ENCODE data around the gene DSG1. TPM values are rescaled to one million over a fixed set of nuclear protein-coding genes. Genes with fewer than 3 reads are reported as not detected.

The DSG1 gene
- total RNA-seq, 1 experiment from 2014 or later: not detected

DNA sequence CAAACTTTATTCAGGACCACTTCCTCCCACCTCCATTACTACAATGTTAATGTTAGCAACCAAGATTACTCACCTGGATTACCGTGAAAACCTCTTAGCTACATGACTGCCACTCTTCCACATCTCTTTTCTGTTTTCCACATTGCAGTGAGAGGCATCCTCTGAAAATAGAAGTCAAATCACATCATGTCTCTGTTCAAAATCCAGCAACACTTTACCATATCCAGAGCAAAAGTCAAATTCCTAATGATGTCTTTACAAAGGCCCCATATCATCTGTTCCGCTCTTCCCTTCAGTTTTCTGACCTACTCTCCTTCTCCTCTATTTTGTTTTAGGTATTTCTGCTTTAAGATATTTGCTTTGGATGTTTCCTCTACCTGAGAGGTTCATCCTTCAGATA, 37.5 kb upstream of the DSG1 start:
- Histone ChIP-seq H3K56ac (ENCODE audit: insufficient read length, low read depth, low read length) (no peak overlapping the region), H2AFZ (ENCODE audit: low read length) (no peak overlapping the region), H2AK5ac (ENCODE audit: insufficient read length, low read length) (no peak overlapping the region), H2BK15ac (ENCODE audit: low read depth, low read length) (no peak overlapping the region), H3K27ac (ENCODE audit: insufficient read length, low read depth, low read length) (no peak overlapping the region), H3K23me2 (ENCODE audit: insufficient read length, low read depth, low read length, poor library complexity, severe bottlenecking) (no peaks in the 10 kb centered on the region), H4K91ac (ENCODE audit: insufficient read length, low read depth, low read length) (no peak overlapping the region), H2BK20ac (ENCODE audit: low read depth, low read length, poor library complexity, severe bottlenecking) (peak overlapping the region; percentile 66), H2BK5ac (ENCODE audit: insufficient read length, low read length) (no peak overlapping the region), H3K23ac (ENCODE audit: insufficient read length, low read depth, low read length) (no peak overlapping the region), H4K5ac (ENCODE audit: insufficient read length, low read depth, low read length) (no peak overlapping the region), H3K4ac (ENCODE audit: low read depth, low read length) (no peak overlapping the region), H3K27me3 (ENCODE audit: insufficient read depth, low read length) (no peaks in the 10 kb centered on the region), H3K14ac (ENCODE audit: insufficient read depth, low read length) (no peak overlapping the region), H3K79me1 (ENCODE audit: insufficient read depth, low read depth, low read length, poor library complexity, severe bottlenecking) (no peaks in the 10 kb centered on the region), H4K20me1 (ENCODE audit: control insufficient read depth, insufficient read depth, insufficient read length) (no peaks in the 10 kb centered on the region), H2BK12ac (ENCODE audit: insufficient read length, low read depth, low read length) (no peak overlapping the region), H3K4me2 (ENCODE audit: insufficient read depth, insufficient read length, low read length) (no peak overlapping the region), H3K9me3 (ENCODE audit: control insufficient read depth, low read depth, low read length) (no peaks in the 10 kb centered on the region), H3K4me1 (ENCODE audit: insufficient read depth, low read length) (peaks cover 3% of the 10 kb centered on the region; the same call in 1 of the 2 replicates), H3K18ac (ENCODE audit: insufficient read length, low read depth, low read length) (no peak overlapping the region), H2BK120ac (ENCODE audit: low read depth, low read length, poor library complexity, severe bottlenecking) (no peak overlapping the region), H3K79me2 (ENCODE audit: insufficient read depth, low read length) (no peaks in the 10 kb centered on the region), H4K8ac (replicated peaks; ENCODE audit: insufficient read length, low read depth, low read length) (no peak overlapping the region), H3T11ph (ENCODE audit: low read length) (peak overlapping the region; percentile 29), H3K9ac (ENCODE audit: extremely low read depth, insufficient read length, low read length) (no peak overlapping the region)
- no peak for TF ChIP-seq CTCF (conservative IDR thresholded peaks at IDR 0.05)
- Mint-ChIP-seq H3K27me3 (ENCODE audit: low read depth) (no peaks in the 10 kb centered on the region), H3K9me3 (peaks cover 12% of the 10 kb centered on the region in 2 experiments), H3K4me1 (peaks cover 9 to 12% of the 10 kb centered on the region in 2 experiments), H3K36me3 (ENCODE audit: insufficient read depth in 1 of 3, low read depth in 3 of 3) (peaks cover 8 to 17% (median 17%) of the 10 kb centered on the region in 3 experiments), H3K4me3 (no peak overlapping the region), H3K27ac (no peak overlapping the region)
- no peak for DNase-seq
- no CpG with 5 or more reads among the region's 2 CpGs for WGBS (ENCODE audit: extremely low coverage, insufficient read length, low lambda C conversion rate)

All from H9 (cell line).